Body of pancreas (tissue), 4 donors: Measurements from ENCODE around the gene NSL1.

ENCODE experiments used
- POLR2A ChIP-seq, 3 donors: fragments of 450-650 bp; IDR thresholded peaks; one replicate each; pipeline ENCODE4 v1.6.1; 2016; ENCODE audit warnings: antibody characterized with exemption in 3 of 3, mild to moderate bottlenecking in 2 of 3
- TF ChIP-seq, protein P1 (sequence below), 7 experiments: fragments of 450-650 bp in 4 of 7; fragments of 200-600 bp in 3 of 7; sonication (generic) in 3 of 7; IDR thresholded peaks; one replicate each; pipeline ENCODE4 v1.5.1; 2016 to 2019; ENCODE audit warnings: antibody characterized with exemption in 7 of 7

DNA sequence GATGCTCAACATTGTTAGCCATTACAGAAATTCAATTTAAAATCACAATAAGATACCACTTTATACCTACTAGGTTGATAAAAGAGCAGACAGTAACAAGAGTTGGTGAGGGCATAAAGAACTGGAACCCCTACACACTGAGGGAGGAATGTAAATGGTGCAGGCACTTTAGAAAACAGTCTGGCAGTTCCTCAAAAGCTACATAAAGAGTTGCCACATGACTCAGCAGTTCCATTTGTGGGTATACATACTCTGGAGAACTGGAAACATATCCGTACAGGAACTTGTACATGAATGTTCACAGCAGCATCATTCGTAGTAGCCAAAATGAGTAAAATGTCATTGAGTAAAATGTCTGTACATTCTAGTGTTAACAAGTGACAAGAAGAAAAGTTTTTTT lies 17.0 kb downstream of the NSL1 start:
- TF ChIP-seq, protein P1, sequence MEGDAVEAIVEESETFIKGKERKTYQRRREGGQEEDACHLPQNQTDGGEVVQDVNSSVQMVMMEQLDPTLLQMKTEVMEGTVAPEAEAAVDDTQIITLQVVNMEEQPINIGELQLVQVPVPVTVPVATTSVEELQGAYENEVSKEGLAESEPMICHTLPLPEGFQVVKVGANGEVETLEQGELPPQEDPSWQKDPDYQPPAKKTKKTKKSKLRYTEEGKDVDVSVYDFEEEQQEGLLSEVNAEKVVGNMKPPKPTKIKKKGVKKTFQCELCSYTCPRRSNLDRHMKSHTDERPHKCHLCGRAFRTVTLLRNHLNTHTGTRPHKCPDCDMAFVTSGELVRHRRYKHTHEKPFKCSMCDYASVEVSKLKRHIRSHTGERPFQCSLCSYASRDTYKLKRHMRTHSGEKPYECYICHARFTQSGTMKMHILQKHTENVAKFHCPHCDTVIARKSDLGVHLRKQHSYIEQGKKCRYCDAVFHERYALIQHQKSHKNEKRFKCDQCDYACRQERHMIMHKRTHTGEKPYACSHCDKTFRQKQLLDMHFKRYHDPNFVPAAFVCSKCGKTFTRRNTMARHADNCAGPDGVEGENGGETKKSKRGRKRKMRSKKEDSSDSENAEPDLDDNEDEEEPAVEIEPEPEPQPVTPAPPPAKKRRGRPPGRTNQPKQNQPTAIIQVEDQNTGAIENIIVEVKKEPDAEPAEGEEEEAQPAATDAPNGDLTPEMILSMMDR (IDR thresholded peaks at IDR 0.05) = no peak
- no peak for TF ChIP-seq POLR2A (IDR thresholded peaks at IDR 0.05)
